Measurements from ENCODE around the gene KCNK1.

DNA sequence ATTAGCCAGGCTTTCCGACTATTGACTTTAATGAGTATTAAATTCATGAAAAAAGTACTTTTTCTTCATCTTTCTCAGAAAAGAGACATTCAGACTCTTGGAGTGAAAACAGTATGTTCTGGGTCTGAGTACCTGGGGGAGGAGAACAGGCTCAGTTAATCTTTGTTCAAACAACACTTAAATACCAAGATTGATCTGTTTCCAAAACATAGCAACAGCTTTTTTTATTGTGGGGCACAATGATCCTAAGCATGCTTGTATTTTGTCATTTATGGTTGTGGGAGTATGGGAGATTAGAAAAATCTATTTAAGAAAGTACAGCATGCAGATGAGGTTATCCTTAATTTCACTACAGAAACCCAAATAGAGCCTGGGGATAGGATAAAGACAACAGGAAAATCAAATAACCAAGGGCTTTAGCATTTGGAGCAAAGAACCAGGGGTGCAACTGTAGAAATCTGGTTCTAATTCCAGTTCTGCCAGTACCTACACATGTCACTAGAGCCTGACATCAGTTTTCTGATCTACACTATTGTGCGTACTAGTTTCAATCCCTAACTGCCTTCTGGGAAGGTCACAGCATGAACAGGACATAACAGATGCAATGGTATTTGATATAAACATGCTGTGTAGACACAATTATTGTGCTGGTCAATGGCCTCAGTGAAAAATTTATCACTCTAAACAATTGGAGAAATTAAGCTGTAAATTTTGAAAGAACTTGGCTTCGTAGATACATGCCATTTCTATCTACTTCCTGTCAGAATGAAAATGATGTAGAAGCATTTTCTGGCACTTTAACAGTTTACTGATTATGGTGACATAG is 91.2 kb downstream of the KCNK1 start:
- TF ChIP-seq, protein P1, sequence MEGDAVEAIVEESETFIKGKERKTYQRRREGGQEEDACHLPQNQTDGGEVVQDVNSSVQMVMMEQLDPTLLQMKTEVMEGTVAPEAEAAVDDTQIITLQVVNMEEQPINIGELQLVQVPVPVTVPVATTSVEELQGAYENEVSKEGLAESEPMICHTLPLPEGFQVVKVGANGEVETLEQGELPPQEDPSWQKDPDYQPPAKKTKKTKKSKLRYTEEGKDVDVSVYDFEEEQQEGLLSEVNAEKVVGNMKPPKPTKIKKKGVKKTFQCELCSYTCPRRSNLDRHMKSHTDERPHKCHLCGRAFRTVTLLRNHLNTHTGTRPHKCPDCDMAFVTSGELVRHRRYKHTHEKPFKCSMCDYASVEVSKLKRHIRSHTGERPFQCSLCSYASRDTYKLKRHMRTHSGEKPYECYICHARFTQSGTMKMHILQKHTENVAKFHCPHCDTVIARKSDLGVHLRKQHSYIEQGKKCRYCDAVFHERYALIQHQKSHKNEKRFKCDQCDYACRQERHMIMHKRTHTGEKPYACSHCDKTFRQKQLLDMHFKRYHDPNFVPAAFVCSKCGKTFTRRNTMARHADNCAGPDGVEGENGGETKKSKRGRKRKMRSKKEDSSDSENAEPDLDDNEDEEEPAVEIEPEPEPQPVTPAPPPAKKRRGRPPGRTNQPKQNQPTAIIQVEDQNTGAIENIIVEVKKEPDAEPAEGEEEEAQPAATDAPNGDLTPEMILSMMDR (IDR thresholded peaks at IDR 0.05), result no peak
- no peak for TF ChIP-seq POLR2A (IDR thresholded peaks at IDR 0.05)

Measured in testis (tissue), 2 donors.